ENCODE measurements around the gene LYZL1. TPM values are rescaled to one million over a fixed set of nuclear protein-coding genes. Genes with fewer than 3 reads are reported as not detected.

The LYZL1 gene
- total and polyA plus RNA-seq, 2 experiments from 2014 or later: not detected

DNA sequence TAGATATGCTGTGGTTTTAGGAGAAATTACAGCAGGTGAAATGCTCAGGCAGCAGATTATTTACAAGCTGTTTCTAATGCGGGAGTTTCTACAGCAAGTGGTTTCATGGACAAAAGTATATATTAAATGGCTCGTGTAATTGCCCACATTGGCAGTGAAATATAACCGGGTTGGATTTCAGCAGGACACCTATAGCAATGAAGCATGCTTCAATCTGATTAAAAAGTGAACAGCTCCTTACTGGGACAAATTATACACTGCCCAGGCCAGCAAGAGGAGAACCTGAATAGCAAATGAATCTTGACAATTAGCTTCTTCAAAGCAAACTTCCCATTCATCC lies 35.2 kb upstream of the LYZL1 start:
- H3K4me3 ChIP-seq: no peak overlapping the region
- H3F3A ChIP-seq (ENCODE audit: insufficient read depth): peaks cover 5% of the 10 kb centered on the region; the same call in 1 of the 2 replicates
- TF ChIP-seq EZH2phosphoT487 (IDR thresholded peaks at IDR 0.05; ENCODE audit: insufficient read depth, low read depth) (no peak), EZH2 (IDR thresholded peaks at IDR 0.05; ENCODE audit: insufficient read depth, poor library complexity, severe bottlenecking) (no peak)
- WGBS, 2 experiments (ENCODE audit: low coverage in 1 of 2, low lambda C conversion rate in 2 of 2, missing lambda C conversion rate in 2 of 2): 5 to 7% methylated on average over 3 of the region's 3 CpGs
- H3K27me3 ChIP-seq (replicated peaks; ENCODE audit: insufficient read depth): peaks cover 70% of the 10 kb centered on the region
- H3K27ac ChIP-seq: no peak overlapping the region
- H3K9ac ChIP-seq: no peak overlapping the region
- H3K9me3 ChIP-seq (ENCODE audit: low read depth): no peaks in the 10 kb centered on the region
- no peak overlapping the region for H3K4me2 ChIP-seq (ENCODE audit: unreplicated experiment)
- H3K9me2 ChIP-seq (ENCODE audit: insufficient read depth): no peaks in the 10 kb centered on the region
- in situ Hi-C loops (cut with MboI): no loop called here
- no peaks in the 10 kb centered on the region for H3K79me2 ChIP-seq (ENCODE audit: insufficient read depth)
- no peak overlapping the region for H2AFZ ChIP-seq
- H3K4me1 ChIP-seq (ENCODE audit: insufficient read depth): peaks cover 14% of the 10 kb centered on the region
- DNase-seq: no peak
- H4K20me1 ChIP-seq (ENCODE audit: insufficient read depth): no peaks in the 10 kb centered on the region
- H3K36me3 ChIP-seq (ENCODE audit: low read depth): no peaks in the 10 kb centered on the region

DNA sequence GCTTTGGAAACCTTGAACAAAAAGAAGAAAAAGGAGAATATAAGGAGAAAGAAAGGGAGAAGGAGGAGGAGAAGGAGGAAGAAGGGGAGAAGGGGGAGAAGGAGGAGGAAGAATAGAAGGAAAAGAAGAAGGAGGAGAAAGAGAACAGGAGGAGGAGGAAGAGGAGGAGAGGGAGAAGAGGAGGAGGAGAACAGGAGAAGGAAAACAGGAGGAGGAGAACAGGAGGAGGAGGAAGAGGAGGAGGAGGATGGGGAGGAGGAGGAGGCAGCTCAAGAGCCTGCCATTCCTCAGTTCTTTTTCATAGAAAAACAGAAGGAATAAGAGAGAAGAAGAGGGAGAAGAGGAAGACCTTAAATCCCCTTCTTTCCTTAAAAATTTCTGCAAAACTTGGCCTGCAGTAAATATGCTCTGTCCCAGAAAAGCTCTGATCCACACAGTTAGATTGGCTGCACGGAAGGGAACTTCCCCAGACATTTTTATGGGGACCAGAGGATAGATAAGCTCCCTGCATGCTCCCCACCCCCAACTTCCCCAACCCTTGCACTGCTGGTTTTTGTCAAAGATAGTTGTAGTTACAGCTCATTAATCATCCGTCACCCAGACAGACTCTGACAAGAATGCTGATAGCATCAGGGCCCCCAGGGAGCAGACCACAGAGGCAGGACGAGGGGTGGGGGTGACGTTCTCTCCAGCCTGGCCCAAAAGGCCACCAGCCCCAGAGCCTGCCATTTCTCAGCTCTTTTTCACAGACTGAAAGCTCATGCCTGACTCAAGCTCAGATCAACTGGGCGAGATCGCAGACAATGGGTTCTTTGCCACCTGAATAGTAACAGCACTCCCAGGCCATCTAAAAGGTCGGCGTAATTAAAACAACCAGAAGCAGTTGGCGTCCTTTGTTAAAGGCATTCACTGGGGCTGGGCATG lies 34.5 kb upstream of the LYZL1 start:
- Histone ChIP-seq H3K9ac (no peak overlapping the region), H4K20me1 (ENCODE audit: insufficient read depth) (no peaks in the 10 kb centered on the region), H3K9me2 (ENCODE audit: insufficient read depth) (no peaks in the 10 kb centered on the region), H3K27me3 (replicated peaks; ENCODE audit: insufficient read depth) (peaks cover 63% of the 10 kb centered on the region), H3F3A (ENCODE audit: insufficient read depth) (peaks cover 5% of the 10 kb centered on the region; the same call in 1 of the 2 replicates), H3K4me1 (ENCODE audit: insufficient read depth) (peaks cover 14% of the 10 kb centered on the region), H3K9me3 (ENCODE audit: low read depth) (no peaks in the 10 kb centered on the region), H3K27ac (no peak overlapping the region), H3K36me3 (ENCODE audit: low read depth) (no peaks in the 10 kb centered on the region), H3K4me3 (no peak overlapping the region), H3K79me2 (ENCODE audit: insufficient read depth) (no peaks in the 10 kb centered on the region), H2AFZ (no peak overlapping the region), H3K4me2 (ENCODE audit: unreplicated experiment) (no peak overlapping the region)
- no peak for DNase-seq
- TF ChIP-seq EZH2phosphoT487 (IDR thresholded peaks at IDR 0.05; ENCODE audit: insufficient read depth, low read depth) (no peak), EZH2 (IDR thresholded peaks at IDR 0.05; ENCODE audit: insufficient read depth, poor library complexity, severe bottlenecking) (no peak)
- in situ Hi-C loops (cut with MboI): no loop called here
- 11% methylated on average over 9 of the region's 9 CpGs for WGBS, 2 experiments (ENCODE audit: low coverage in 1 of 2, low lambda C conversion rate in 2 of 2, missing lambda C conversion rate in 2 of 2)

DNA sequence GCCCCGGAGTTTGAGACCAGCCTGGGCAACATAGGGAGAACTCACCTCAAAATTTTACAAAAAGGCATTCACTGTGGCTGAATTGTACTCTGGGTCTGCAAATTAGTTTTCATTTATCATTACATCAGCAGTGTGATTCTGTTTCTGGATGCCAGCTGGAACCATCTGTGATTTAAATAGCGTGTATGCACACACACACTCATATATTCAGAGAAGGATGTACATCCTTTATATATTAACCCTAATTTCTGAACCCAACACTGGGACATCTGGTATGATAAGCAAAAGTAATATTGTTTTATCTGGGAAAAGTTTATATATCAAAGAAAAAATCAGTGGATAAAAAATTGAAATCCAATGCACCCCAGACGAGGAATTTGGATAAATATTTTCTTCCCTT lies 33.8 kb upstream of the LYZL1 start:
- Histone ChIP-seq H3K4me1 (ENCODE audit: insufficient read depth) (peaks cover 14% of the 10 kb centered on the region), H2AFZ (no peak overlapping the region), H3K4me3 (no peak overlapping the region), H3F3A (ENCODE audit: insufficient read depth) (peaks cover 5% of the 10 kb centered on the region; the same call in 1 of the 2 replicates), H3K9me3 (ENCODE audit: low read depth) (no peaks in the 10 kb centered on the region), H3K4me2 (ENCODE audit: unreplicated experiment) (no peak overlapping the region), H3K9ac (no peak overlapping the region), H3K27me3 (replicated peaks; ENCODE audit: insufficient read depth) (peaks cover 65% of the 10 kb centered on the region), H3K36me3 (ENCODE audit: low read depth) (no peaks in the 10 kb centered on the region), H3K79me2 (ENCODE audit: insufficient read depth) (no peaks in the 10 kb centered on the region), H4K20me1 (ENCODE audit: insufficient read depth) (no peaks in the 10 kb centered on the region), H3K27ac (no peak overlapping the region), H3K9me2 (ENCODE audit: insufficient read depth) (no peaks in the 10 kb centered on the region)
- no peak for DNase-seq
- in situ Hi-C loops (cut with MboI): no loop called here
- WGBS, 2 experiments (ENCODE audit: low coverage in 1 of 2, low lambda C conversion rate in 2 of 2, missing lambda C conversion rate in 2 of 2): 15 to 17% methylated on average over 3 of the region's 3 CpGs
- TF ChIP-seq EZH2 (IDR thresholded peaks at IDR 0.05; ENCODE audit: insufficient read depth, poor library complexity, severe bottlenecking) (no peak), EZH2phosphoT487 (IDR thresholded peaks at IDR 0.05; ENCODE audit: insufficient read depth, low read depth) (no peak)

DNA sequence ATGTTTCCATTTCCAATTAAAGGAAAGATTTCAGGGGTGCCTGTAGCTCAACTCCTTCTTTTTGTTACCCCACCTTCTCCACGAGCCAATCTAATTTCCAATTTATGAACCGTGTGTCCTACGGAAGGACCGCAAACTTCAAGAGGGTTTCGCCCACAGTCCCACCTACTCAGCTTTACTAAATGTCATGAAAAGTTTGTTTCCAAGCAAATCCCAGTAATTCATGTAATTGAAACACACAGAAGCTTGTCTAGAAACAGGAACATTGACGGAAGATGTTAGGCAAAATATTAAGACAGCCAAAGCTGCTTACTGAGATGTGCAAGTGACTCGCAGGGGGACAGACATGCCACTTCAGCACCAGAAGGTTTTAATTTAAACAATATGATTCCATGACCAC lies 32.9 kb upstream of the LYZL1 start:
- DNase-seq: no peak
- H4K20me1 ChIP-seq (ENCODE audit: insufficient read depth): no peaks in the 10 kb centered on the region
- H3K9me2 ChIP-seq (ENCODE audit: insufficient read depth): no peaks in the 10 kb centered on the region
- H3K79me2 ChIP-seq (ENCODE audit: insufficient read depth): no peaks in the 10 kb centered on the region
- H3K4me2 ChIP-seq (ENCODE audit: unreplicated experiment): no peak overlapping the region
- no peak overlapping the region for H2AFZ ChIP-seq
- TF ChIP-seq EZH2phosphoT487 (IDR thresholded peaks at IDR 0.05; ENCODE audit: insufficient read depth, low read depth): no peak
- TF ChIP-seq EZH2 (IDR thresholded peaks at IDR 0.05; ENCODE audit: insufficient read depth, poor library complexity, severe bottlenecking): no peak
- no peak overlapping the region for H3K9ac ChIP-seq
- in situ Hi-C loops (cut with MboI): no loop called here
- no peak overlapping the region for H3K27ac ChIP-seq
- 59 to 66% methylated on average over 7 of the region's 7 CpGs for WGBS, 2 experiments (ENCODE audit: low coverage in 1 of 2, low lambda C conversion rate in 2 of 2, missing lambda C conversion rate in 2 of 2)
- H3K36me3 ChIP-seq (ENCODE audit: low read depth): no peaks in the 10 kb centered on the region
- no peak overlapping the region for H3K4me3 ChIP-seq
- peaks cover 14% of the 10 kb centered on the region for H3K4me1 ChIP-seq (ENCODE audit: insufficient read depth)
- no peaks in the 10 kb centered on the region for H3K9me3 ChIP-seq (ENCODE audit: low read depth)
- peaks cover 57% of the 10 kb centered on the region for H3K27me3 ChIP-seq (replicated peaks; ENCODE audit: insufficient read depth)
- H3F3A ChIP-seq (ENCODE audit: insufficient read depth): peaks cover 5% of the 10 kb centered on the region; the same call in 1 of the 2 replicates
